ENCODE data around the gene LY6G6D.
A peak's percentile ranks its signal among the peaks of the same experiment; 100 is the strongest.

Gene LY6G6D

GRCh38 chr6:31702819-31703716 is 12.1 kb upstream of the LY6G6D start, which contains the start of gene ABHD16A:
Gene ABHD16A, minus strand, starts transcription at chr6:31703324. Its CDS starts 43 bp downstream, at chr6:31703281.
- TF ChIP-seq CTCF (IDR thresholded peaks at IDR 0.05; ENCODE audit: low read depth, low read length, poor library complexity, severe bottlenecking), result no peak
- Histone ChIP-seq H3K27me3 (ENCODE audit: control insufficient read depth, low read length) (no peaks in the 10 kb centered on the region), H3K79me2 (ENCODE audit: control insufficient read depth, low read length) (peaks cover 24% of the 10 kb centered on the region), H3K9me2 (replicated peaks; ENCODE audit: control insufficient read depth, low read length) (no peaks in the 10 kb centered on the region), H4K20me1 (ENCODE audit: control insufficient read depth, insufficient read depth, low read depth, low read length) (0 out of 2 replicates have a peak, but pooled peaks cover 4% of the 10 kb centered on the region), H3K4me3 (ENCODE audit: low read length) (peak within 1 kb of the TSS; percentile 88), H3K27ac (ENCODE audit: low read depth, low read length) (peak within 1 kb of the TSS; percentile 74), H3K4me1 (ENCODE audit: control insufficient read depth, low read length) (peaks cover 23% of the 10 kb centered on the region), H3F3A (ENCODE audit: control insufficient read depth, insufficient read depth) (peaks cover 7% of the 10 kb centered on the region), H3K4me2 (ENCODE audit: low read length) (peak within 1 kb of the TSS; percentile 74), H3K36me3 (ENCODE audit: control insufficient read depth, low read length) (peaks cover 19% of the 10 kb centered on the region), H3K9me3 (ENCODE audit: control insufficient read depth, insufficient read depth, low read length) (no peaks in the 10 kb centered on the region)

GRCh38 chr6:31705931-31706330 is 9.2 kb upstream of the LY6G6D start:
- Histone ChIP-seq H3K9me2 (replicated peaks; ENCODE audit: control insufficient read depth, low read length) (no peaks in the 10 kb centered on the region), H3K9me3 (ENCODE audit: control insufficient read depth, insufficient read depth, low read length) (no peaks in the 10 kb centered on the region), H3K27ac (ENCODE audit: low read depth, low read length) (no peak overlapping the region), H3K36me3 (ENCODE audit: control insufficient read depth, low read length) (peaks cover 4% of the 10 kb centered on the region), H3K27me3 (ENCODE audit: control insufficient read depth, low read length) (peaks cover 12% of the 10 kb centered on the region), H3K4me2 (ENCODE audit: low read length) (no peak overlapping the region), H3F3A (ENCODE audit: control insufficient read depth, insufficient read depth) (peaks cover 6% of the 10 kb centered on the region), H4K20me1 (ENCODE audit: control insufficient read depth, insufficient read depth, low read depth, low read length) (0 out of 2 replicates have a peak, but pooled peaks cover 4% of the 10 kb centered on the region), H3K79me2 (ENCODE audit: control insufficient read depth, low read length) (peaks cover 19% of the 10 kb centered on the region), H3K4me1 (ENCODE audit: control insufficient read depth, low read length) (peaks cover 25% of the 10 kb centered on the region), H3K4me3 (ENCODE audit: low read length) (no peak overlapping the region)
- no peak for TF ChIP-seq EZH2phosphoT487 (IDR thresholded peaks at IDR 0.05; ENCODE audit: borderline replicate concordance, low read length)
- no peak for TF ChIP-seq CTCF (IDR thresholded peaks at IDR 0.05; ENCODE audit: low read depth, low read length, poor library complexity, severe bottlenecking)

- Histone ChIP-seq H3K36me3 (ENCODE audit: control insufficient read depth, low read length) (no peaks in the 10 kb centered on the region), H4K20me1 (ENCODE audit: control insufficient read depth, insufficient read depth, low read depth, low read length) (0 out of 2 replicates have a peak, but pooled peaks cover 3% of the 10 kb centered on the region), H3K9me2 (replicated peaks; ENCODE audit: control insufficient read depth, low read length) (no peaks in the 10 kb centered on the region), H3K27ac (ENCODE audit: low read depth, low read length) (no peak within 1 kb of the TSS), H3K9me3 (ENCODE audit: control insufficient read depth, insufficient read depth, low read length) (no peaks in the 10 kb centered on the region), H3F3A (ENCODE audit: control insufficient read depth, insufficient read depth) (peaks cover 6% of the 10 kb centered on the region), H3K27me3 (ENCODE audit: control insufficient read depth, low read length) (peaks cover 18% of the 10 kb centered on the region), H3K4me2 (ENCODE audit: low read length) (no peak within 1 kb of the TSS), H3K4me1 (ENCODE audit: control insufficient read depth, low read length) (peaks cover 19% of the 10 kb centered on the region), H3K79me2 (ENCODE audit: control insufficient read depth, low read length) (peaks cover 12% of the 10 kb centered on the region), H3K4me3 (ENCODE audit: low read length) (no peak within 1 kb of the TSS)
- TF ChIP-seq CTCF (IDR thresholded peaks at IDR 0.05; ENCODE audit: low read depth, low read length, poor library complexity, severe bottlenecking) (no peak), EZH2phosphoT487 (IDR thresholded peaks at IDR 0.05; ENCODE audit: borderline replicate concordance, low read length) (no peak)
Observed at GRCh38 chr6:31706599-31706998, 8.5 kb upstream of the LY6G6D start, which contains the start of gene LY6G6F. Gene LY6G6F, plus strand, starts transcription at chr6:31706866. Its CDS starts 41 bp downstream, at chr6:31706907.
